Subcutaneous abdominal adipose tissue (tissue), 5 donors: Measurements from ENCODE around the gene CBLL2.

Source experiments
- H3K27ac ChIP-seq: one replicate; pipeline ENCODE4 v1.7.0; 2013; ENCODE audit warnings: low read depth, mild to moderate bottlenecking, inconsistent platforms, low read length, moderate library complexity
- H3K27me3 ChIP-seq, 5 donors: one replicate each; pipeline ENCODE4 v1.7.0; 2013; ENCODE audit warnings: low read length in 5 of 5, inconsistent platforms in 1 of 5; ENCODE audit not compliant: control insufficient read depth in 5 of 5, insufficient read depth in 4 of 5
- H3K36me3 ChIP-seq, 5 donors: one replicate each; pipeline ENCODE4 v1.7.0; 2013; ENCODE audit warnings: low read length in 5 of 5; ENCODE audit not compliant: control insufficient read depth in 5 of 5, insufficient read depth in 5 of 5
- H3K4me1 ChIP-seq, 5 donors: one replicate each; pipeline ENCODE4 v1.7.0; 2013; ENCODE audit warnings: low read length in 5 of 5, mild to moderate bottlenecking in 3 of 5, moderate library complexity in 1 of 5; ENCODE audit not compliant: control insufficient read depth in 5 of 5, insufficient read depth in 5 of 5
- H3K4me3 ChIP-seq, 5 donors: one replicate each; pipeline ENCODE4 v1.7.0; 2013; ENCODE audit warnings: low read length in 5 of 5, low read depth in 1 of 5
- H3K9ac ChIP-seq, 5 donors: one replicate each; pipeline ENCODE4 v1.7.0; 2013; ENCODE audit warnings: low read length in 5 of 5, mild to moderate bottlenecking in 4 of 5, moderate library complexity in 3 of 5
- H3K9me3 ChIP-seq, 5 donors: one replicate each; pipeline ENCODE4 v1.7.0; 2013; ENCODE audit warnings: low read length in 5 of 5; ENCODE audit not compliant: control insufficient read depth in 5 of 5
- donor health status: healthy.
- donor health status: healthy.
- donor health status: healthy.
- donor health status: healthy.
- donor health status: healthy.

Gene CBLL2

GRCh38 chrX:22323541-22323940, 50.8 kb downstream of the CBLL2 start:
- Histone ChIP-seq H3K27me3 (peaks cover 2 to 16% (median 7%) of the 10 kb centered on the region in 5 donors), H3K4me1 (no peaks in the 10 kb centered on the region), H3K4me3 (no peak overlapping the region), H3K9me3 (no peaks in the 10 kb centered on the region), H3K9ac (no peak overlapping the region), H3K36me3 (no peaks in the 10 kb centered on the region), H3K27ac (no peak overlapping the region)
